ENCODE data around the gene GRAP2. TPM values are rescaled to one million over a fixed set of nuclear protein-coding genes. Genes with fewer than 3 reads are reported as not detected.
A peak's percentile ranks its signal among the peaks of the same experiment; 100 is the strongest.
"Not testable (repeated sequence)": the region's sequence is repeated elsewhere in the genome, so short reads cannot be mapped to it uniquely, and the experiment has no call there.

The GRAP2 gene
- total RNA-seq, 1 donor from 2014 or later, result 38.4 TPM

DNA sequence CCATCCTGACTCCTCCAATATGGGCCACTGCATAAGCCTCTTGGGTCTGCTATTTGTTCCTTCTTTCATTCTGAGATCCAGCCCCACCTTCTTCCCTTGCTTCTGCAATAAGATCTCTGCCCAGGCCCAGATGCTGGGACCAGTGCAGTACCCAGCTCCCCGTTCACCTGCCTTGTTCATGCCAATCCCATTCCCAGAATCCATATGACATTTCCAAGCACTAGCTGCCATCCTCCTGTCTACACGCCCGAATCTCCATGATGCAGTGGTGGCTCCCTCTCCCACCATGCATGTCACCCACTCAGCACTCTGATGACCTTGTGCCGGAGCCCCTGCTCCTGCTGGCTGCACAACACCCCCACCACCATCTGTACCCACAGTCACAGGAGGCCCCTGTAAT, 82.5 kb downstream of the GRAP2 start:
- Mint-ChIP-seq H3K9me3 (no peaks in the 10 kb centered on the region), H3K27ac (no peak overlapping the region), H3K27me3 (peaks cover 2% of the 10 kb centered on the region), H3K36me3 (ENCODE audit: low read depth) (peaks cover 5% of the 10 kb centered on the region), H3K4me1 (peaks cover 26% of the 10 kb centered on the region), H3K4me3 (no peak overlapping the region)
- DNase-seq, result no peak
- intact Hi-C loops (cut with micrococcal nuclease), result no loop called here

DNA sequence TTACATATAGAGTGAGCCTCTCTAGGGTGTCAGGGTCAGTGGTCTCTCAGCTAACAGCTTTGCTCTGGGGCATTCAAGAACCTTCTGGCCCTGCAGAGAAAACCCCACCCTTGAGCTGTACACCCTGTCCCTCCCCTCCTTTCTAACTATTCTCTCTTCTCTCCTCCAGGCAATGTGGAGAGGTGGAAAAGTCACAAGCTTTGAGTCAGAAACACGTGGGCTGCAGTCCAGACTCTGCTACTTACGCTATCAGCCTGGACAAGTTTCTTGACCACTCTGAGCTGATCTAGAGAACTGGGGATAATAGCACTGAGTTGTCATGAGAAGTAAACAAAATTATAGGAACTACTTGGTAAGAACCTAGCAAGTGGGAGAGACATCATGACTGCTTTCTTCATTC, 83.1 kb downstream of the GRAP2 start:
- Mint-ChIP-seq H3K27ac (no peak overlapping the region), H3K36me3 (ENCODE audit: low read depth) (peaks cover 5% of the 10 kb centered on the region), H3K4me1 (peaks cover 24% of the 10 kb centered on the region), H3K4me3 (no peak overlapping the region), H3K27me3 (peaks cover 7% of the 10 kb centered on the region), H3K9me3 (no peaks in the 10 kb centered on the region)
- no peak for DNase-seq
- intact Hi-C loops (cut with micrococcal nuclease), result no loop called here

DNA sequence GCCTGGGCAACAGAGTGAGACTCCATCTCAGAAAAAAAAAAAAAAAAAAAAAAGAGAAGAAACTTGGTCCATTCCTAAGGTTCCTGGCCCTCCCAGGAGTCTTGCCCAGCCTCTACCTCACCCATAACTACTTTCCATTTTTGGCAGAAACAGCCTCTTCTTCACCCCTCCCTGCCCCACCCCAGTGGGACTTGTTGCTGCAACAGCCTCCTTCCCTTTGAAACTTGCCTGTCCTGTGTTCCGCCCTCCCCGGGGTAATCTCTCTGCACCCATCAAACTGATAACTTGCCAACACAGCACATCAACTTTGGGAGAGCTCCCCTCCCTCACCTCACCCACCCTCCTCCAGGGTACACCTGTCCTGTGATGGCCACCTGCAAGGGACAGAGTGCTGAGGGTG, 83.9 kb downstream of the GRAP2 start:
- no peaks in the 10 kb centered on the region for H3K9me3 Mint-ChIP-seq
- no peak overlapping the region for H3K27ac Mint-ChIP-seq
- no peak for DNase-seq
- H3K4me3 Mint-ChIP-seq, result no peak overlapping the region
- peaks cover 5% of the 10 kb centered on the region for H3K36me3 Mint-ChIP-seq (ENCODE audit: low read depth)
- H3K4me1 Mint-ChIP-seq, result peaks cover 19% of the 10 kb centered on the region
- H3K27me3 Mint-ChIP-seq, result peaks cover 10% of the 10 kb centered on the region
- intact Hi-C loops (cut with micrococcal nuclease), result no loop called here

DNA sequence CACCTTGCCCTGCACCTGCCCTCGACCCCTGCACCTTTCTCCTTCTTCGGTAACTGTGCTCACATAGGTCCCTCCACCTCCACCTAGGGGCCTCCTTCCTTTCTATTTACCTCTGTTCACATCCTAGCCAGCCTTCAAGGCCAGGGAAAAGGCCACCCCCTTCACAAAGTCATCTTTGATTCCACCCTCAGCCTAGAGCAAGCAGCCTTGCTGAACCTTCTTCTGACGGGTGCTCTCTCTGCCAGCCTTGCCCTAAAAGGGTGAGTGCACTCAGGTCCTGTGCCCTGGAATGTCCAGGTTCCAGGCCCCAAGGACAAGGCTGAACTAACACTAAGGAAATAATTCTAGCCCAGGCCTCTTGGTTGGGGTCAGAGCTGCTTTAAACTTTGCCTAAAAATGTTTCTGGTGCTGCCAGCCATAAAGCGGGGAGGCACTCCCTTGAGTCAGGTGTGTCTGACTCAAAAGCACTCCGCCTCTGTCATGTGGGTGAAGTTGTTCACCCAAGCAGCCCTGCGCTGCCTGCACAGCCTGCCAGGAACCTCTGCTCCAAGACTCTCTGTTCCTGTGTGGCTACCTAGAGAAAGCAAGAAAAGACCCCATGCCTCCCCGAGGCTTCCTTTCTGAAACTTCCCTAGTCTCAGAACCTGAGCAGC, 84.6 kb downstream of the GRAP2 start:
- Mint-ChIP-seq H3K4me1 (peaks cover 14% of the 10 kb centered on the region), H3K27me3 (peaks cover 11% of the 10 kb centered on the region), H3K4me3 (no peak overlapping the region), H3K9me3 (no peaks in the 10 kb centered on the region), H3K27ac (no peak overlapping the region), H3K36me3 (ENCODE audit: low read depth) (peaks cover 1% of the 10 kb centered on the region)
- DNase-seq, result no peak
- intact Hi-C loops (cut with micrococcal nuclease), result no loop called here

DNA sequence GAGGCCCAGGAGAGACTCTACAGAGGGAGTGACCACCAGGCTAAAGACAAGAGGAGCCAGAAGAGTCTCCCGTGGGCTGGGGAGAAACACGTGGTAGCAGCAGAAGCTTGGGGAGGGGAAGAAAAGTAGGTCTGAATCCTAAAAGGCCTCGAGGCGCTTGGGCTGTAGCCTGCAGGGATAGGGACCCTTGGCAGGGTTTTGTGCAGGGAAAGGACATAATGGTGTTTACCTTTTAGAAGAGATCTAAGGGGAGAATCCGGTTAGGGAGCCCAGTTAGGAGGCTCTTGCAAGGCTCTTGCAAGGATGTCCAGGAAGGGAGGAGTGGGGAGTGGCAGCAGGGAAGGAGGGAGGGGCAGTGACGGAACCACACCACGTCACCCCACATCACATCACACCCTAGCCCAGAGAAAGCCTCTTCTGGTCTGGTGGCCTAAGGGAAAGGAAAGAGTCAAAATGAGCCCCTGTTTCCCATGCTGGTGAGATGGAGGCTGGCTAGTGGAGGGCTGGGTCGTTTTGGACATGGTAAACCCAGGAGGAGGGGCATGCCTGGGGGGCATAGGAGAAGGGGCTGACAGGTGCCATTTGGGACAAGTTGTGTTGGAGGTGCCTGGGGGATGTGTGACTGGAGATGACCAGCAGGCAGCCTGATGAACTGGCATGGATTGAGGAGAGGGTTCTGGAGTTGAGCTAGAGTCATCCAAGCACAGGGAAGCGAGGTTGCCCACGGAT, 87.7 kb downstream of the GRAP2 start:
- peaks cover 14% of the 10 kb centered on the region for H3K4me1 Mint-ChIP-seq
- H3K36me3 Mint-ChIP-seq (ENCODE audit: low read depth), result peaks cover 1% of the 10 kb centered on the region
- intact Hi-C loops (cut with micrococcal nuclease), result no loop called here
- H3K27me3 Mint-ChIP-seq, result peaks cover 27% of the 10 kb centered on the region
- no peaks in the 10 kb centered on the region for H3K9me3 Mint-ChIP-seq
- DNase-seq, result no peak
- H3K4me3 Mint-ChIP-seq, result no peak overlapping the region
- no peak overlapping the region for H3K27ac Mint-ChIP-seq

DNA sequence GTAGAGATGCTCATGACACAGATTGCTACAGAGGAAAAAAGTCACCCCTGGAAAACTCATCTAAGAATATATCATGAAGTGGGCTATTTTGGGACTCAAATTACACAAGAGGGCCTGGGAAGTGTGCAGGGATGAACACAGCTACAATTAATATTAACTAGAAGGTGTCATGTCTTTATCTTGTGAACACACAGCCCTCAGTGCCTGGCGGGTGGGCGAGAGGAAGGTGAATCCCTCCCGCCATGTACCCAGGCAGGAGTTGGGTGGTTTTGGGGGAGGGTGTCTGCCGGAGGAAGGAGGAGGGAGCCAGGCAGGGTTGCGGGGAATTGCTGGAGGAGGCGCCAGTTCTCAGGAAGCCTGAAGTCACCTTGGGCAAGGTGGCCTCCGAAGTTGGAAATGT, 88.7 kb downstream of the GRAP2 start:
- Mint-ChIP-seq H3K27ac (no peak overlapping the region), H3K27me3 (peaks cover 32% of the 10 kb centered on the region), H3K9me3 (no peaks in the 10 kb centered on the region), H3K4me1 (peaks cover 19% of the 10 kb centered on the region), H3K4me3 (no peak overlapping the region), H3K36me3 (ENCODE audit: low read depth) (peaks cover 1% of the 10 kb centered on the region)
- intact Hi-C loops (cut with micrococcal nuclease), result loop anchor here (5.0 kb wide), 1 partner anchor 32 kb away; no protein-coding TSS in a partner anchor
- DNase-seq, result no peak

DNA sequence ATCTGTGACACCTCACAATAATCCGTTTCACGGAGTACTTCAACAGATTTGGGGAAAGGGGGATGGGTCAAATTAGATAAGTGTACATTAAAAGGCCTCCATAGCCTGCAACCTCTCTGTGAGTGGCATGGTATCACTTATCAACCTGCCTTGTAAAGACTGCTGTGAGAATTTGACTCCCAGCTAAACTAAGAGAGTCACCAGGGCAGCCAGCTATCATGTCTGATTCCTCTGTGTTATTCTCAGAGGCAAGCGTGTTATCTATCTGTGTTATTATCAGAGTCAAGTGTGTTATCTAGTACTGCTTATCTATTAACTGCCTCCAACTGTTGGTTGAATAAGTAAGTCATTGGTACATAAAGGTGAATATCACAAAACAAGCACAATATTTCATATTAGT, 89.8 kb downstream of the GRAP2 start:
- peaks cover 9% of the 10 kb centered on the region for H3K4me1 Mint-ChIP-seq
- peaks cover 31% of the 10 kb centered on the region for H3K27me3 Mint-ChIP-seq
- intact Hi-C loops (cut with micrococcal nuclease), result loop anchor here (5.0 kb wide), 1 partner anchor 33 kb away; no protein-coding TSS in a partner anchor
- no peaks in the 10 kb centered on the region for H3K9me3 Mint-ChIP-seq
- no peak for DNase-seq
- no peak overlapping the region for H3K27ac Mint-ChIP-seq
- H3K4me3 Mint-ChIP-seq, result no peak overlapping the region
- H3K36me3 Mint-ChIP-seq (ENCODE audit: low read depth), result no peaks in the 10 kb centered on the region

DNA sequence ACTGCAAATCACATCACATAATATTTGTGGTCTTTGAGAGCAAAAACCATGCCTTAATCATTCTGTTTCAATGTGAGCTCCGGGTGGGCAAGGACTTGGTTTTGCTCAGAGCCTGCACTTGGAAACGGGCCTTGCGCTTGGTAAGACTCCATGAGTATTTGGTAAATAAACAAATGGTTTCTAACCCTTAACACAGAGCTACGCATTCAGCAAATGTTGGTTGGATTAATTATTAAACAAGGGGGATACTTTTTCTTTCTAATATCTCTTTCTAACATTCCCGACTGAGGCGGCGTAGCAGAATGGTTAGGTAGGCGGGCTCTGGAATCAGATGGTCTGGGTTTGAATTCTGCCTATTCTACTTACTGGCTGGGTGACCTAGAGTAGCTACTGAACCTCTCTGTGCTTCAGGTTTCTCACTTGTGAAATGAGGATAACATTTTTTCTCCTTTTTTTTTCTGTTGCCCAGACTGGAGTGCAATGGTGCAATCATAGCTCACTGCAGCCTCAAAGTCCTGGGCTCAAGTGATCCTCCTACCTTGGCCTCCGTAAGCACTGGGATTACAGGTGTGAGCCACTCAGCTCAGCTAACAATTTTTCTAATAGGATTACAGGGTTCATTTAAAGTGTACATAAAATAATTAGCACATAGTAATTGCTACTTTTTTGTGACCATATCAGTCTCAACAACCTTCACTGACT, 90.4 kb downstream of the GRAP2 start:
- no peak overlapping the region for H3K27ac Mint-ChIP-seq
- DNase-seq, result no peak
- intact Hi-C loops (cut with micrococcal nuclease), result loop anchor here (5.0 kb wide), 1 partner anchor 34 kb away; no protein-coding TSS in a partner anchor
- peaks cover 5% of the 10 kb centered on the region for H3K4me1 Mint-ChIP-seq
- no peaks in the 10 kb centered on the region for H3K9me3 Mint-ChIP-seq
- peaks cover 38% of the 10 kb centered on the region for H3K27me3 Mint-ChIP-seq
- no peaks in the 10 kb centered on the region for H3K36me3 Mint-ChIP-seq (ENCODE audit: low read depth)
- no peak overlapping the region for H3K4me3 Mint-ChIP-seq

DNA sequence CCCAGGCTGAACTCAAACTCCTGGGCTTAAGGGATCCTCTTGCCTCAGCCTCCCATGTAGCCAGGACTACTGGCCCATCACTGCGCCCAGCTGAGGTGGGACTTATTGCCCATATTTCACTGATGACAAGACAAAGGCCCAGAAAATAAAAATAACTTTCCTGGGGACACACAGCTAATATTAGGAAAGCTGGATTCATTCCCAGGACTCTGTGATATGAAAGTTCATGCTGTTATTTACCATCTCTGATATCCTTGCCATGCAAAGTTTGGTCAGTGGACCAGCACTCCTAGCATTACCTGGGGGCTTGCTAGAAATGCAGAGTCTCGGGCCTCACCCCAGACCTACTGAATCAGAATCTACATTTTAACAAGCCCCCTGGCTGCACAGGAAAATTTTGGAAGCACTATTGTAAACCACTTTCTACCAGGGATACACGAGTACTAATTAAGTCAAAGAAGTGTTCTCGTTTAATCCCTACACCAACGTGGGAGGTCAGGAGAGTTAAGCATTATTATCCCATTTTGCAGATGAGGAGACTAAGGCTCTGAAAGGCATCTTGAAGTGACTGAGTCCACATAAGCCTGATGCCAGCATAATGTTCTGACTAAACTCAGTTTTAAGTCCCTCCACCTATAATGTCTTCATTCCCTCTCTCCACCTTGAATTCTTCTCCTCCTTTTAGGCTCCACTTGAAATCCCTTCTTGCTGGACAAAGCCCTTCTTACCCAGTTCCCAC, 91.4 kb downstream of the GRAP2 start:
- Mint-ChIP-seq H3K27me3 (peaks cover 47% of the 10 kb centered on the region), H3K4me1 (peaks cover 5% of the 10 kb centered on the region), H3K4me3 (no peak overlapping the region), H3K36me3 (ENCODE audit: low read depth) (no peaks in the 10 kb centered on the region), H3K9me3 (no peaks in the 10 kb centered on the region), H3K27ac (no peak overlapping the region)
- intact Hi-C loops (cut with micrococcal nuclease), result loop anchor here (5.0 kb wide), 1 partner anchor 35 kb away; no protein-coding TSS in a partner anchor
- DNase-seq, result no peak

DNA sequence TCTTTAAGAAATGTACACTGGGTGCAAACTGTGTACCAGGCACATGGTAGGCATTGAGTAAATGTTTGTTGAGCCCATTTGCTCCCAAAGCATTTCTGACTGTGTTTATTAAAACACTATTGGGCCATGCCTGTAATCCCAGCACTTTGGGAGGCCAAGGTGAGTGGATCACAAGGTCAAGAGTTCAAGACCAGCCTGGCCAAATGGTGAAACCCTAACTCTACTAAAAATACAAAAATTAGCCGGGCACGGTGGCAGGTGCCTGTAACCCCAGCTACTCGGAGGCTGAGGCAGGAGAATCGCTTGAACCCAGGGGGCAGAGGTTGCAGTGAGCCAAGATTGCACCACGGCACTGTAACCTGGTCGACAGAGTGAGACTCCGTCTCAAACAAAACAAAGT, 92.0 kb downstream of the GRAP2 start:
- not testable (repeated sequence) for DNase-seq; H3K9me3 Mint-ChIP-seq; H3K4me1 Mint-ChIP-seq; H3K36me3 Mint-ChIP-seq (ENCODE audit: low read depth); H3K4me3 Mint-ChIP-seq; H3K27ac Mint-ChIP-seq
- intact Hi-C loops (cut with micrococcal nuclease), result loop anchor here (5.0 kb wide), 1 partner anchor 36 kb away; no protein-coding TSS in a partner anchor
- H3K27me3 Mint-ChIP-seq, result peaks cover 50% of the 10 kb centered on the region

DNA sequence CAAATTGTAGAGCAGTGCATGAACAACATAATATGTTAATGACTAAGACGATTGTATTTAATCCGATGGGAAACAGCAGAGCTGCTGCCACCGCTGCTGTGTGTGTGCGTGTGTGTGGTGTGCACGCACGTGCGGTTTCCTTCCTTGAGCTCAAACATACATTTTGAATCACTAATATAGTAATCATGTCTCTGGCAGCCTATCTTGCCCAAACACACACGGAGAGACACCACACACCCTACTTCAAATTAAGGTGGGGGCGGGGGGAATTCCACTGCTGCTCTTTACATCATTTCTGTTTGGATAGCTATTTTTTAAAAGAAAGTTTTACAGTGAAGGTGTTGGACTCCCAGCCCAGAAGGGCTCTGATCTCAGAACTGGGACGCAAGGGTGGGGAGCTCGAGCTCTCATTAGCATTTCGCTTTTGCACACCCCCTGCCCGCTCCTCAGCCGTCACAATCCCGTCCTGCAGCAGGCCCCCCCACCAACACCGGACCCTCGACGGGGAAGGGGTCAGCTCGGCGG, 93.2 kb downstream of the GRAP2 start:
- Mint-ChIP-seq H3K9me3 (no peaks in the 10 kb centered on the region), H3K4me3 (peak overlapping the region; percentile 56), H3K27me3 (peaks cover 45% of the 10 kb centered on the region), H3K36me3 (ENCODE audit: low read depth) (no peaks in the 10 kb centered on the region), H3K27ac (peak overlapping the region; percentile 31), H3K4me1 (peaks cover 5% of the 10 kb centered on the region)
- peak; percentile 65 for DNase-seq
- intact Hi-C loops (cut with micrococcal nuclease), result loop anchor here (5.0 kb wide), 1 partner anchor 37 kb away; no protein-coding TSS in a partner anchor

DNA sequence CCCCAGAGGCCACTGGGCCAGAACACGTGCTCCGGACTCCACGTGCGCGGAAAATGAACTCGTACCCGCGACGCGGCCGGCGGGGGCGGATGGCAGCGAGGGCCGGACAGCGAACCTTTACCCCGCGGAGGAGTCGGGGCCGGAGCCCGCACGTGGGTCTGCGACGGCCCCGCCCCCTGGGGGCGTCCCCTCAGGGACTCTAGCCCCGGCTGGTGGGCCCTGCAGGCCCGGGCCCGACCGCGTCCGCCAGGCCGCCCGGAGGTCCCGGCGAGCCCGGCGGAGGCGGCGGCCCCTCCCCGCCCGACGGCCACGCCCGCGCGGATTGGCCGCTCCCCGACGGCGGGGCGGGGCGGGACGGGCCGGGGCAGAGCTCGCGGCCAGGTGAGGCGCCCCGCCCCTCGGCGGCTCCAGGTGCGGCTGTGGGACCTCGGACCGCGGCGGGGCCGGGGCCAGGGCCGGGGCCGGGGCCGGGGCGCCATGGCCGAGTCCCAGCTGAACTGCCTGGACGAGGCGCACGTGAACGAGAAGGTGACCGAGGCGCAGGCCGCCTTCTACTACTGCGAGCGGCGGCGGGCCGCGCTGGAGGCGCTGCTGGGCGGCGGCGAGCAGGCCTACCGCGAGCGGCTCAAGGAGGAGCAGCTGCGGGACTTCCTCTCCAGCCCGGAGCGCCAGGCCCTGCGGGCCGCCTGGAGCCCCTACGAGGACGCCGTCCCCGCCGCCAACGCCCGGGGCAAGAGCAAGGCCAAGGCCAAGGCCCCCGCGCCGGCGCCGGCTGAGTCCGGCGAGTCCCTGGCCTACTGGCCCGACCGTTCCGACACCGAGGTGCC, 93.9 kb downstream of the GRAP2 start, which contains the start of gene FAM83F:
TSS of gene FAM83F (plus strand) at position 389 of the 827 bp plus-strand sequence. CDS start at position 478, 89 bp downstream.
- Mint-ChIP-seq H3K4me3 (peak within 1 kb of the TSS; percentile 56), H3K27ac (peak within 1 kb of the TSS; percentile 31), H3K9me3 (no peaks in the 10 kb centered on the region), H3K4me1 (peaks cover 5% of the 10 kb centered on the region), H3K27me3 (peaks cover 42% of the 10 kb centered on the region), H3K36me3 (ENCODE audit: low read depth) (no peaks in the 10 kb centered on the region)
- peak; percentile 82 for DNase-seq
- intact Hi-C loops (cut with micrococcal nuclease), result loop anchor here (5.0 kb wide), 1 partner anchor 37 kb away; no protein-coding TSS in a partner anchor
